Esophagus squamous epithelium (tissue), 5 donors: Measurements from ENCODE around the gene TBC1D13. TPM values are rescaled to one million over a fixed set of nuclear protein-coding genes. Genes with fewer than 3 reads are reported as not detected.
"Not testable (repeated sequence)": the region's sequence is repeated elsewhere in the genome, so short reads cannot be mapped to it uniquely, and the experiment has no call there.

Source experiments
- DNase-seq: peaks from one replicate; lab custom pipeline; 2025; lab: John Stamatoyannopoulos, UW
- H3K27ac ChIP-seq, 4 donors: fragments of 200-600 bp; sonication (generic); one replicate each; pipeline ENCODE4 v1.5.1; 2016 to 2019; ENCODE audit warnings: mild to moderate bottlenecking in 1 of 4
- H3K27me3 ChIP-seq, 4 donors: fragments of 200-600 bp; sonication (generic); 1 replicate in 3 of 4; 2 replicates in 1 of 4; pipeline versions ENCODE4 v1.5.1 to v1.6.0; 2017 to 2021; ENCODE audit warnings: antibody characterized with exemption in 1 of 4
- H3K36me3 ChIP-seq, 3 donors: fragments of 200-600 bp; sonication (generic); one replicate each; pipeline ENCODE4 v1.5.1; 2016 to 2019
- H3K4me1 ChIP-seq, 3 donors: fragments of 200-600 bp; sonication (generic); one replicate each; pipeline ENCODE4 v1.5.1; 2017 to 2019
- H3K4me3 ChIP-seq, 4 donors: fragments of 200-600 bp; sonication (generic); 1 replicate in 3 of 4; 2 replicates in 1 of 4; pipeline ENCODE4 v1.5.1; 2016 to 2019; ENCODE audit warnings: mild to moderate bottlenecking in 2 of 4, moderate library complexity in 1 of 4
- H3K9me3 ChIP-seq, 3 donors: fragments of 200-600 bp; sonication (generic); one replicate each; pipeline ENCODE4 v1.5.1; 2016 to 2019
- POLR2A ChIP-seq, 4 donors: fragments of 450-650 bp; IDR thresholded peaks; one replicate each; pipeline ENCODE4 v1.6.1; 2017; ENCODE audit warnings: antibody characterized with exemption in 4 of 4, mild to moderate bottlenecking in 4 of 4, moderate library complexity in 3 of 4
- WGBS, 2 donors: methylation state at CpG; one replicate each; pipeline ENCODE4 v1.1.5; 2018; 5-methylcytosine and 5-hydroxymethylcytosine counted together
- intact Hi-C: fragments of 100-400 bp; cut with DNase I; formaldehyde crosslinking; loops from one replicate; pipeline ENCODE4 v1.15.0; 2022
- total RNA-seq, 4 donors: library from RNA; depleted of rRNA; stranded (reverse); fragments of >200 nt; gene quantifications; one replicate each; pipeline ENCODE4 v1.1.0, GENCODE V29; 2016
- TF ChIP-seq, protein P1 (sequence below), 6 experiments: fragments of 450-650 bp in 4 of 6; fragments of 200-600 bp in 2 of 6; sonication (generic) in 2 of 6; IDR thresholded peaks; one replicate each; pipeline ENCODE4 v1.5.1; 2016 to 2019; ENCODE audit warnings: antibody characterized with exemption in 6 of 6, mild to moderate bottlenecking in 4 of 6, moderate library complexity in 4 of 6
- donor health status: DM: yes; HTN: yes; CAD: no.

Gene TBC1D13
- total RNA-seq, 4 donors from 2014 or later = 9.6 to 17.9 (median 16.7) TPM

DNA sequence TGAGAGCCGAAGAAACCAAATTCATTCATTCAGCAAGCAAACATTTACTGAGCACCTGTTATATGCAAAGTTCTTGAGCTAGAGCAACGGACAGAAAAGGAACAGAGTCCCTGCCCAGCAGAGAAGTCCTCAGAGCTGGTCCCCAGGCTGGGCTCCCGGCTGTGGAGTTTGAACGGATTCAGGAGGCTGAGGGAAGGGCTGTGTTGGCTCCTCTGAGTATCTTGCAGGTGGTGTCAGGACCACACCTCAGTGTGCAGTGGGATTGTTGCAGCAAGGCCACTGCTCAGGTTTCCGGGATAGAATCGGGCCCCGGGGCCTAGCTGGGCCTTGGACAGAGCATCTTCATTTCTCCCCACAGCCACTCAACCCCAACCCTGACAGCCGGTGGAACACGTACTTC, 5.1 kb downstream of the TBC1D13 start:
- Histone ChIP-seq H3K27me3 (no peaks in the 10 kb centered on the region), H3K36me3 (peaks cover 19 to 77% (median 29%) of the 10 kb centered on the region in 3 donors), H3K4me1 (peaks cover 9 to 17% (median 9%) of the 10 kb centered on the region in 3 donors), H3K27ac (no peak overlapping the region), H3K4me3 (no peak overlapping the region), H3K9me3 (no peaks in the 10 kb centered on the region)
- DNase-seq = no peak
- 82% methylated on average over 5 of the region's 9 CpGs; no CpG with 5 or more reads in 1 of the 2 donors for WGBS, 2 donors
- TF ChIP-seq, protein P1, sequence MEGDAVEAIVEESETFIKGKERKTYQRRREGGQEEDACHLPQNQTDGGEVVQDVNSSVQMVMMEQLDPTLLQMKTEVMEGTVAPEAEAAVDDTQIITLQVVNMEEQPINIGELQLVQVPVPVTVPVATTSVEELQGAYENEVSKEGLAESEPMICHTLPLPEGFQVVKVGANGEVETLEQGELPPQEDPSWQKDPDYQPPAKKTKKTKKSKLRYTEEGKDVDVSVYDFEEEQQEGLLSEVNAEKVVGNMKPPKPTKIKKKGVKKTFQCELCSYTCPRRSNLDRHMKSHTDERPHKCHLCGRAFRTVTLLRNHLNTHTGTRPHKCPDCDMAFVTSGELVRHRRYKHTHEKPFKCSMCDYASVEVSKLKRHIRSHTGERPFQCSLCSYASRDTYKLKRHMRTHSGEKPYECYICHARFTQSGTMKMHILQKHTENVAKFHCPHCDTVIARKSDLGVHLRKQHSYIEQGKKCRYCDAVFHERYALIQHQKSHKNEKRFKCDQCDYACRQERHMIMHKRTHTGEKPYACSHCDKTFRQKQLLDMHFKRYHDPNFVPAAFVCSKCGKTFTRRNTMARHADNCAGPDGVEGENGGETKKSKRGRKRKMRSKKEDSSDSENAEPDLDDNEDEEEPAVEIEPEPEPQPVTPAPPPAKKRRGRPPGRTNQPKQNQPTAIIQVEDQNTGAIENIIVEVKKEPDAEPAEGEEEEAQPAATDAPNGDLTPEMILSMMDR (IDR thresholded peaks at IDR 0.05) = no peak
- TF ChIP-seq POLR2A (IDR thresholded peaks at IDR 0.05) = no peak
- intact Hi-C loops = no loop called here

DNA sequence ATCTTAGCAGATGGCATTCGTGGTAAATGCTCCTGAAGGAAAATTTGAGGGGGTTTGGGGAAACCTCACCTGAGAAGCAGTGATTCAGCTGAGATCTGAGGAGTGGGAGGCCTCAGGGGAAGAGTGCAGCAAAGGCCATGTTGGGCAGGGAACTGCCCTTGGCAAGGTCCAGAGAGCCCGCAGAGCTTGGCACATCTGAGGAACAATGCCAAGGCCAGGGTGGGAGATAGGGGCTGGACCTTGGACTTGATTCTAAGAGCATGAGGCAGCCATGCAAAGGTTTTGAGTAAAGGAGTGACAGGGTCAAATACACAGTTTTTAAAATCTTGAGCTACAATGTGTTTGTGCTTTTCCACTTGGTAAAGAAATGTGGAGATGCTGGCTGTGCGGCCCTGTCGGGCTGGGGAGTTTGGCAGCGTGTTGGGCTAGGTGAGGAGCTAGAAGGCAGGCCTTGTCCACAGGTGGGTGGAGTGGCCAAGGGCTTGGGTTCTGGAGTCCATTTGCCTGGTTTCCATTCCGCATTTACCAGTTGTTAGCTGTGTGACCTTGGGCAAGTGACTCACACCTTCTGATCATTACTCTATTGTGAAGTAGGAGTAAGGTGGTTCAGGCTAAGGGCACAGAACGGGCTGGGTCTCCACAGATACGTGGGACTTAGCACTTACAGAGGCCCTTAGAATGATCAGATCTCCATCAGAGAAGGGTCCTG, 6.1 kb downstream of the TBC1D13 start:
- Histone ChIP-seq H3K4me3 (no peak overlapping the region), H3K27ac (no peak overlapping the region), H3K27me3 (no peaks in the 10 kb centered on the region), H3K36me3 (peaks cover 27 to 87% (median 39%) of the 10 kb centered on the region in 3 donors), H3K4me1 (peaks cover 4 to 9% (median 4%) of the 10 kb centered on the region in 3 donors), H3K9me3 (no peaks in the 10 kb centered on the region)
- TF ChIP-seq POLR2A (IDR thresholded peaks at IDR 0.05) = no peak
- TF ChIP-seq, protein P1 (IDR thresholded peaks at IDR 0.05) = no peak
- DNase-seq = no peak
- intact Hi-C loops = no loop called here
- 78 to 79% methylated on average over 7 to 8 of the region's 8 CpGs for WGBS, 2 donors

DNA sequence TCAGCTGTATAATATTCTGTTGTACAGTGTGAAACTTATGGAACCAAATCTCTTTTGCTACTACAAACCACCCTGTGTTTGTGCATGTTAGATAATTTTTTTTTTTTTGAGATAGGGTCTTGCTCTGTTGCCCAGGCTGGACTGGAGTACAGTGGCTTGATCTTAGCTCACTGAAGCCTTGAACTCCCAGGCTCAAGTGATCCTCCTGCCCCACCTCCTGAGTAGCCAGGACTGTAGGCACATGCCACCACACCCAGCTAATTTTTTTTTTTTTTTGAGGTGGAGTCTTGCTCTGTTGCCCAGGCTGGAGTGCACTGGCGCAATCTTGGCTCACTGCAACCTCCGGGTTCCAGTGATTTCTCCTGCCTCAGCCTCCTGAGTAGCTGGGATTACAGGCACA, 7.9 kb downstream of the TBC1D13 start:
- H3K9me3 ChIP-seq, H3K4me1 ChIP-seq, intact Hi-C loops, H3K4me3 ChIP-seq, DNase-seq, H3K27me3 ChIP-seq, H3K27ac ChIP-seq: not testable (repeated sequence)
- 39 to 43% methylated on average over 2 of the region's 2 CpGs for WGBS, 2 donors
- H3K36me3 ChIP-seq = peaks cover 36 to 98% (median 58%) of the 10 kb centered on the region in 3 donors

DNA sequence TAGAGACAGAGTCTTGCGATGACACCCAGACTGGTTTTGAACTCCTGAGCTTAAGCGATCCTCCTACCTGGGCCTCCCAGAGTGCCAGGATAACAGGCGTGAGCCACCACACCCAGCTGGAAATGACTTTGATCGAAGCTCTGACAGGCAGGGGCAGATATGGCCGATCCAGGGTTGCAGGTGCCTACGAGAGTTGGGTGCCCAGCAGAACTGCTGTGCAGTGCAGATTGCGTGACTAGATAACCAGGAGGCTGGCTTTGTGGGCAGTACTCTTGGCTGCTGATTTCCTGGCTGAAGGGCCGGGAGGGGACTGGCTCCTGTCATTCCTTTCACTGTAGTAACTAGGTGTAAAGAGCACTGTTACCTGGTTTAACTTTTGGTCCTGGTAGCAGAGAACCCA, 11.8 kb downstream of the TBC1D13 start:
- Histone ChIP-seq H3K27me3 (no peaks in the 10 kb centered on the region), H3K4me3 (no peak overlapping the region), H3K27ac (no peak overlapping the region), H3K4me1 (no peaks in the 10 kb centered on the region), H3K9me3 (no peaks in the 10 kb centered on the region), H3K36me3 (peaks cover 19 to 98% (median 55%) of the 10 kb centered on the region in 3 donors)
- WGBS, 2 donors = 72 to 87% methylated on average over 4 to 6 of the region's 8 CpGs
- intact Hi-C loops = no loop called here
- DNase-seq = no peak
- TF ChIP-seq POLR2A (IDR thresholded peaks at IDR 0.05) = no peak
- TF ChIP-seq, protein P1 (IDR thresholded peaks at IDR 0.05) = no peak

DNA sequence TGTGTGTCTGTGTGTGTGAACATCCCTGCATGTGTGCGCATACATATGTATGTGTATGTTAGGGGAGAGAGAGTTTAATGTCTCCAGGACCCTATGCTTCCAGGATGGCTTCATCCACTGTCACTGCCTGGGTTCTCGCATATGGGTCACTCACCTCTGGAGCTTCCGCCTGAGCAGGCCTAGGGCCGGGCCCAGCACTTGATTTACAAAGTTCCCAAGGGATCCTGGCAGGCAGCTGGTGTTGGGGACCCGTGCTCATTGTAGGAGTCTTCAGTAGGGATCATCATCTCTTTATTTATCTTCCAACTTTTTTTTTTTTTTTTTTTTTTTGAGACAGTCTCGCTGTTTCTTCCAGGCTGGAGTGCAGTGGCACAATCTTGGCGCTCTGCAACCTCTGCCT, 13.0 kb downstream of the TBC1D13 start:
- Histone ChIP-seq H3K36me3 (peaks cover 19 to 98% (median 54%) of the 10 kb centered on the region in 3 donors), H3K27me3 (no peaks in the 10 kb centered on the region)

More for the DNA sequence above, 13.0 kb downstream of the TBC1D13 start:
- 94% methylated on average over 7 of the region's 7 CpGs for WGBS, 2 donors
- DNase-seq = no peak
- H3K4me1 ChIP-seq = no peaks in the 10 kb centered on the region
- no peak overlapping the region for H3K27ac ChIP-seq
- H3K4me3 ChIP-seq = no peak overlapping the region
- no peaks in the 10 kb centered on the region for H3K9me3 ChIP-seq
- intact Hi-C loops = no loop called here
- no peak for TF ChIP-seq POLR2A (IDR thresholded peaks at IDR 0.05)
- TF ChIP-seq, protein P1 (IDR thresholded peaks at IDR 0.05) = no peak
